K562 (cell line): ENCODE results near the gene SLC22A12.

ENCODE experiments used
- BDP1 ChIP-seq: IDR thresholded peaks from 3 replicates; pipeline ENCODE4 v1.6.1; 2011; ENCODE audit not compliant: insufficient read length, insufficient read depth
- CBX3 ChIP-seq, 2 experiments: IDR thresholded peaks; 1 replicate in 1 of 2; 2 replicates in 1 of 2; pipeline ENCODE4 v1.6.1; 2012; ENCODE audit warnings: inconsistent platforms in 2 of 2, low read length in 2 of 2, borderline replicate concordance in 1 of 2, control low read depth in 1 of 2
- CEBPB ChIP-seq: fragments of 450-650 bp; IDR thresholded peaks from 2 replicates; pipeline ENCODE4 v1.6.1; 2016; ENCODE audit warnings: missing genetic modification characterization, missing compliant biosample characterization
- HNRNPL ChIP-seq: fragments of 200-400 bp; formaldehyde crosslinking; IDR thresholded peaks from 2 replicates; pipeline ENCODE4 v1.6.1; 2017; ENCODE audit warnings: low read depth, mild to moderate bottlenecking, low read length
- JUND ChIP-seq, 2 experiments: IDR thresholded peaks; 2 replicates in 1 of 2; 3 replicates in 1 of 2; pipeline ENCODE4 v1.6.1; 2011; ENCODE audit warnings: borderline replicate concordance in 2 of 2, low read depth in 2 of 2, low read length in 2 of 2, improper control_type of control experiment in 1 of 2, missing biosample characterization in 1 of 2, missing genetic modification characterization in 1 of 2, missing genetic modification reagents in 1 of 2
- KDM2B ChIP-seq: fragments of 250-450 bp; sonication (Bioruptor Pico); IDR thresholded peaks from 2 replicates; pipeline ENCODE4 v1.8.0; 2021; ENCODE audit warnings: mild to moderate bottlenecking, moderate library complexity
- KDM5B ChIP-seq: fragments of 200-600 bp; sonication (generic); IDR thresholded peaks from 2 replicates; pipeline ENCODE4 v1.6.1; 2012; ENCODE audit warnings: low read depth, mild to moderate bottlenecking, moderate library complexity, low read length, control low read depth, inconsistent platforms; ENCODE audit not compliant: insufficient replicate concordance
- OTX1 ChIP-seq: fragments of 450-650 bp; formaldehyde crosslinking; IDR thresholded peaks from 2 replicates; pipeline ENCODE4 v1.4.0; 2022; ENCODE audit warnings: mild to moderate bottlenecking
- SMAD1 ChIP-seq: fragments of 150-350 bp; IDR thresholded peaks from 2 replicates; pipeline ENCODE4 v1.6.1; 2014; ENCODE audit warnings: low read length, low read depth; ENCODE audit not compliant: partially characterized antibody
- ZNF561 ChIP-seq: fragments of 450-650 bp; formaldehyde crosslinking; conservative IDR thresholded peaks from 2 replicates; pipeline ENCODE4 v1.4.0; 2020; ENCODE audit warnings: mild to moderate bottlenecking, moderate library complexity
- ZNF76 ChIP-seq: fragments of 250-450 bp; sonication (Bioruptor Pico); IDR thresholded peaks from 2 replicates; pipeline ENCODE4 v1.4.0; 2020; ENCODE audit warnings: mild to moderate bottlenecking, moderate library complexity, borderline replicate concordance
- TF ChIP-seq, protein P1 (sequence below), 3 experiments: IDR thresholded peaks in 2 of 3; conservative IDR thresholded peaks in 1 of 3; 2 replicates each; pipeline ENCODE4 v1.5.1; 2011 to 2012; ENCODE audit warnings: low read length in 3 of 3, mild to moderate bottlenecking in 3 of 3, control low read depth in 2 of 3, improper control_type of control experiment in 1 of 3, inconsistent platforms in 1 of 3, low read depth in 1 of 3, mixed read lengths in 1 of 3, moderate library complexity in 1 of 3; ENCODE audit not compliant: insufficient read depth in 2 of 3
- TF ChIP-seq, protein P2 (sequence below): fragments of 450-650 bp; IDR thresholded peaks from 2 replicates; pipeline ENCODE4 v1.6.1; 2016; ENCODE audit warnings: missing biosample characterization, missing genetic modification characterization
- TF ChIP-seq, protein P3 (sequence below): sonication (generic); formaldehyde crosslinking; IDR thresholded peaks from 2 replicates; pipeline ENCODE4 v1.8.1; 2023; ENCODE audit warnings: mild to moderate bottlenecking, missing genetic modification reagents

- TF ChIP-seq, protein P1, sequence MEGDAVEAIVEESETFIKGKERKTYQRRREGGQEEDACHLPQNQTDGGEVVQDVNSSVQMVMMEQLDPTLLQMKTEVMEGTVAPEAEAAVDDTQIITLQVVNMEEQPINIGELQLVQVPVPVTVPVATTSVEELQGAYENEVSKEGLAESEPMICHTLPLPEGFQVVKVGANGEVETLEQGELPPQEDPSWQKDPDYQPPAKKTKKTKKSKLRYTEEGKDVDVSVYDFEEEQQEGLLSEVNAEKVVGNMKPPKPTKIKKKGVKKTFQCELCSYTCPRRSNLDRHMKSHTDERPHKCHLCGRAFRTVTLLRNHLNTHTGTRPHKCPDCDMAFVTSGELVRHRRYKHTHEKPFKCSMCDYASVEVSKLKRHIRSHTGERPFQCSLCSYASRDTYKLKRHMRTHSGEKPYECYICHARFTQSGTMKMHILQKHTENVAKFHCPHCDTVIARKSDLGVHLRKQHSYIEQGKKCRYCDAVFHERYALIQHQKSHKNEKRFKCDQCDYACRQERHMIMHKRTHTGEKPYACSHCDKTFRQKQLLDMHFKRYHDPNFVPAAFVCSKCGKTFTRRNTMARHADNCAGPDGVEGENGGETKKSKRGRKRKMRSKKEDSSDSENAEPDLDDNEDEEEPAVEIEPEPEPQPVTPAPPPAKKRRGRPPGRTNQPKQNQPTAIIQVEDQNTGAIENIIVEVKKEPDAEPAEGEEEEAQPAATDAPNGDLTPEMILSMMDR (IDR thresholded peaks at IDR 0.05 in 2 of 3, conservative IDR thresholded peaks at IDR 0.05 in 1 of 3; ENCODE audit: insufficient read depth in 2 of 3, low read depth in 1 of 3, low read length in 3 of 3) = no peak
- TF ChIP-seq CBX3 (IDR thresholded peaks at IDR 0.05; ENCODE audit: borderline replicate concordance in 1 of 2, low read length in 2 of 2) (no peak), BDP1 (no peak), ZNF561 (CRISPR knock-in tag) (no peak), JUND (IDR thresholded peaks at IDR 0.05; ENCODE audit: borderline replicate concordance, low read depth, low read length) (no peak), JUND (tag; IDR thresholded peaks at IDR 0.05; ENCODE audit: borderline replicate concordance, low read depth, low read length) (no peak), CEBPB (tag) (no peak), ZNF76 (CRISPR knock-in tag) (no peak), KDM2B (CRISPR knock-in tag) (no peak), HNRNPL (no peak), OTX1 (CRISPR knock-in tag) (0 out of 2 replicates have a peak, but pooled peaks have one; percentile 47), SMAD1 (no peak), KDM5B (no peak)
- TF ChIP-seq, protein P2, sequence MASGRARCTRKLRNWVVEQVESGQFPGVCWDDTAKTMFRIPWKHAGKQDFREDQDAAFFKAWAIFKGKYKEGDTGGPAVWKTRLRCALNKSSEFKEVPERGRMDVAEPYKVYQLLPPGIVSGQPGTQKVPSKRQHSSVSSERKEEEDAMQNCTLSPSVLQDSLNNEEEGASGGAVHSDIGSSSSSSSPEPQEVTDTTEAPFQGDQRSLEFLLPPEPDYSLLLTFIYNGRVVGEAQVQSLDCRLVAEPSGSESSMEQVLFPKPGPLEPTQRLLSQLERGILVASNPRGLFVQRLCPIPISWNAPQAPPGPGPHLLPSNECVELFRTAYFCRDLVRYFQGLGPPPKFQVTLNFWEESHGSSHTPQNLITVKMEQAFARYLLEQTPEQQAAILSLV (tag) = no peak
- TF ChIP-seq, protein P3, sequence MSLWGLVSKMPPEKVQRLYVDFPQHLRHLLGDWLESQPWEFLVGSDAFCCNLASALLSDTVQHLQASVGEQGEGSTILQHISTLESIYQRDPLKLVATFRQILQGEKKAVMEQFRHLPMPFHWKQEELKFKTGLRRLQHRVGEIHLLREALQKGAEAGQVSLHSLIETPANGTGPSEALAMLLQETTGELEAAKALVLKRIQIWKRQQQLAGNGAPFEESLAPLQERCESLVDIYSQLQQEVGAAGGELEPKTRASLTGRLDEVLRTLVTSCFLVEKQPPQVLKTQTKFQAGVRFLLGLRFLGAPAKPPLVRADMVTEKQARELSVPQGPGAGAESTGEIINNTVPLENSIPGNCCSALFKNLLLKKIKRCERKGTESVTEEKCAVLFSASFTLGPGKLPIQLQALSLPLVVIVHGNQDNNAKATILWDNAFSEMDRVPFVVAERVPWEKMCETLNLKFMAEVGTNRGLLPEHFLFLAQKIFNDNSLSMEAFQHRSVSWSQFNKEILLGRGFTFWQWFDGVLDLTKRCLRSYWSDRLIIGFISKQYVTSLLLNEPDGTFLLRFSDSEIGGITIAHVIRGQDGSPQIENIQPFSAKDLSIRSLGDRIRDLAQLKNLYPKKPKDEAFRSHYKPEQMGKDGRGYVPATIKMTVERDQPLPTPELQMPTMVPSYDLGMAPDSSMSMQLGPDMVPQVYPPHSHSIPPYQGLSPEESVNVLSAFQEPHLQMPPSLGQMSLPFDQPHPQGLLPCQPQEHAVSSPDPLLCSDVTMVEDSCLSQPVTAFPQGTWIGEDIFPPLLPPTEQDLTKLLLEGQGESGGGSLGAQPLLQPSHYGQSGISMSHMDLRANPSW (CRISPR knock-in tag) = no peak
Observed at GRCh38 chr11:64577202-64577601, 13.8 kb upstream of the SLC22A12 start.
